NCI-H2171 treated with DMSO at 0.1 percent for 48 hours (cell line): ENCODE measurements around the gene PARVA.

Experiments
- DNase-seq: peaks from one replicate; lab custom pipeline; 2025; lab: John Stamatoyannopoulos, UW

PARVA gene

DNA sequence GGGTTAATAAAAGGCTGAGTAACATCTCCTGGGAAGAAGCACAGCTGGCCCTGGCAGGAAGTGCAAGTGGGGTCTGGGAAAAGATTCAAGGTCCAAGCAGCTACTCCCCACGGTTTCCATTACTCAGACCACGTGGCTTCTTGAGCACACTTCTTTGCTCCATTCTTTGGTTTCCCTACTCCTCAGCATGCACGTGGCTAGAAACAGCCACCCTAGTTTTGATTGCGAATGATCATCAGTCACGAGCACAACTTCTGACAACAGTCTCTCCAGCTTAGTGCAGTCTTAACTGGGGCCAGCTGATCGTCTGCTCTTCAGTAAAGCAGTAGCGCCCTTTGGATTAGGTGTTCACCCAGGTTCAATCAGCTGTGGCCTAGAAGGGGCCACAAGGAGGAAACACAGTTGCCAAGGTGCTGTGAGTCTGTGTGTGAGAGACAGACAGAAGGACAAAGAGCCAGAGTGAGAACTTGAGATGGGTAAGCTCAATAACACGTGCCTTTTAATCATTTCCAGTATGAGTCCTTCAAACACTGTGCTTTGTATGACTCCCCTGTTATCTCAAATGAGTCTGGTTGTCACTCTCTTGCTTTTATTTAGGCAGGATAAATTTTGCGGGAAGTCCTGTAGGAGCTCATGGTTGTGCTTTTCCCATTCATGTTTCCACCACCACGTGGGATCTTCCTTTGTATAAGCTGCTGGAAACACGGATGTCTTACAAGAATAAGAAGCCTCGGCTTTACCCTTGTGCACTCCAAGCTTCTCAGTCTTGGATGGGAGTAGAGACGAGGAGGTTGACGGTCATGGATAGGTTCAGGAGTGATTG is 901 bp upstream of the PARVA start:
- no peak for DNase-seq

DNA sequence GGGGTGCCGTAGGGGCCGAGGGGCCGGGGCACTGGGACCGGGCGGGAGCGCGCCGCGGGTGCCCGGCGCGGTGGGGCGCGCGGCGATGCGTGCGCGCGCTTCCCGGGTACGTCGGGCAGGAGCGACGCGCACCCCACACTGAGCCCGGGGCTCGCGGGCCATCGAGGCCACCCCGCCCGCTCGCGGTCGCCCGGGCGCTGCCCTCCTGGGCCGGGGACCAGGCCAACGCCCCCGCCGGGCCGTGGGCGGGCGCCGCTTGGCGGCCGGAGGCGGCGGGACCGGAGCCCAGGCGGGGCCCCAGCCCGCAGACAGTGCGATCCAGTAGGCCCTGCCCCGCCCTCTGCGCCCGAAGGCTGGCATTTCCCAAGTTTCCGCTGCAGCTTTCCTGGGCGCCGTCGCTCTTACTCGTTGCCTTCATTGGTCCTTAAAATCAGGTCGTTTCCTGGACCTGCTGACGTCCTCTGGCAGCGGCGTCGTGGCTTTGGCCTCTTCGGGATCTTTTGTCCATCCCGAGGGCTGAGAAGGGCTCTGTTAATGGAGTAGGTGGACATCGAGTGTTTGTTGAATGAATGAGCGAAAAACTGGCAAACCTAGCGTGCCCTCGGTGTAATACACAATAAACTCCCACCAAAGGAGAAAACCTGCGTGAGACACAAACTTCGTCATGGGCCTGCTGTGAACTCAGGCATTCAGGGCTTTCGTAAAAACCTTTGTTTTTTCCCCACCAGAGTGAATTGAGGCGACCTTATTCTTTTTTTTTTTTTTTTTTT is 638 bp downstream of the PARVA start:
- no peak for DNase-seq

DNA sequence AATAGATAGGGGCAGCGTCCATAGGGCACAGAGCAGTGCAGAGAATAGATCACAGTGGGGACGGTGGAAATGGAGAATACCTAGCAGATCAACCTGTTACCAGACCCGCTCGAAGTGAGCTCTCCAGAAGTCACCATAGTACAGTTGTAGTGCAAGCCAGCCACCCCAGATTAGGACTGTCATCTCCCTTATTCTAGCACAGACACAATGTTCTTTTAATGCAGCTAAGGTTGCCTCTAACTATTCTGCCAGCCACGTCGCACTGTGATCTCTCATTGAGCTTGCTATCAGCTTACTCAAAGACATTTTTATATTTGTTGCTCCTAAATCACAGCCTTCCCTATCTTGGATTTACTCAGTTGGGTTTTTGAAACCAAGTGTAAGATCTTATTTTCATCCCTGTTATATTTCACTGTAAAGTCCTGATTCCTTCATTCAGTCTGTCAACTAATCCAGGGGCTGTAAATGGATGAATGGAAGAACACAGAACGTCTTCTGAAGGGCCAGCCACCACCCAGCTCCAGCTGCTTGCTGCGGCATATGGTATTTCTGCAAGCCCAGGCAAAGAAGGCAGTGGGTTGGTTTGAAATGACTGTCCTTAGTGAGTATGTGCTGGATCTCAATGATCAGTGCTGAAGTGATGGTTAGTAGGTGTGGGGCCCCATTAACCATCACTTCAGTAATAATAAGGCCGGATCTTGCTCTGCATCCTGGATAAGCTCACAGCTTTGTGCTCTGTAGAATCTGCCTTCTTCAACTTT is 3.4 kb downstream of the PARVA start:
- DNase-seq = peak; percentile 51

- no peak for DNase-seq
These were observed 4.5 kb downstream of the PARVA start for GRCh38 chr11:12381875-12382274.

GRCh38 chr11:12382451-12382850 is 5.1 kb downstream of the PARVA start:
- DNase-seq = no peak

GRCh38 chr11:12386309-12386708 is 8.9 kb downstream of the PARVA start:
- DNase-seq = no peak

DNA sequence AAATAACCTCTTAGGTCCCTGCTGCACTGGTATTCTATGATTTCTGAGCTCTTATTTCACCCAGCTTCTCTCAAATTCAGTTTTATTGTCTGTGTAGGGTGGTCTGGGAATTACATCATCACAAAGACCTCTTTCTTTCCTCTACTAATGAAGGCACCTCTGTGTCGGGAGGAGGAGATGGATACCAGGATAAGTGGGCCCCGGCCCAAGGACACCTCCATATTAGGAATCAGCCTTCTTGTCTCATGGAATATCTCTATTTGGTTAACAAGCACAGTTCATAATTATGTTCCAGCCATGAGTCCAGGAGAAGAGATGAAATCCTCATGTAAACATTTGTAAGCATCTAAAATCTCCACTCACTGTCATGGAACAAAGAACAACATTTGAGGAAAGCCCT is 9.4 kb downstream of the PARVA start:
- no peak for DNase-seq

DNA sequence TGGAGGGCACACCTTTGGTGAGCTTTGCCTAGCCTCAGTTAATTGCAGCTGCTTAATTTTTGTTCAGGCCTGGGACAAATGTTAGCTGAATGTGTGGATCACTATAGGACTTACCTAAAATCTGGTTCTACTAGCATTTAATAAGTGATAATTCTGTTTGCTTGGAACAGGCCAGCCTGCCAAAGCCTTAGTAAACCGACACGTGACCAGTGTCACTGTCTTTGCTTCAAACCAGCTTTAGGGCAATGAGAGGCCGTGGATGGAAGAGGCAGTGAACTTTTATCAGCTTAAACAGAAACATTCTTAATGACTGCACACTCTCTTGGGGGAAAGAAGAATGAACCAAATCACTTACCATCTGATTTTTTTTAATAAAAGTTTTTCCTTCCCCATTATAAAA is 10.8 kb downstream of the PARVA start:
- DNase-seq = no peak

GRCh38 chr11:12388939-12389670 is 11.7 kb downstream of the PARVA start:
- no peak for DNase-seq

DNA sequence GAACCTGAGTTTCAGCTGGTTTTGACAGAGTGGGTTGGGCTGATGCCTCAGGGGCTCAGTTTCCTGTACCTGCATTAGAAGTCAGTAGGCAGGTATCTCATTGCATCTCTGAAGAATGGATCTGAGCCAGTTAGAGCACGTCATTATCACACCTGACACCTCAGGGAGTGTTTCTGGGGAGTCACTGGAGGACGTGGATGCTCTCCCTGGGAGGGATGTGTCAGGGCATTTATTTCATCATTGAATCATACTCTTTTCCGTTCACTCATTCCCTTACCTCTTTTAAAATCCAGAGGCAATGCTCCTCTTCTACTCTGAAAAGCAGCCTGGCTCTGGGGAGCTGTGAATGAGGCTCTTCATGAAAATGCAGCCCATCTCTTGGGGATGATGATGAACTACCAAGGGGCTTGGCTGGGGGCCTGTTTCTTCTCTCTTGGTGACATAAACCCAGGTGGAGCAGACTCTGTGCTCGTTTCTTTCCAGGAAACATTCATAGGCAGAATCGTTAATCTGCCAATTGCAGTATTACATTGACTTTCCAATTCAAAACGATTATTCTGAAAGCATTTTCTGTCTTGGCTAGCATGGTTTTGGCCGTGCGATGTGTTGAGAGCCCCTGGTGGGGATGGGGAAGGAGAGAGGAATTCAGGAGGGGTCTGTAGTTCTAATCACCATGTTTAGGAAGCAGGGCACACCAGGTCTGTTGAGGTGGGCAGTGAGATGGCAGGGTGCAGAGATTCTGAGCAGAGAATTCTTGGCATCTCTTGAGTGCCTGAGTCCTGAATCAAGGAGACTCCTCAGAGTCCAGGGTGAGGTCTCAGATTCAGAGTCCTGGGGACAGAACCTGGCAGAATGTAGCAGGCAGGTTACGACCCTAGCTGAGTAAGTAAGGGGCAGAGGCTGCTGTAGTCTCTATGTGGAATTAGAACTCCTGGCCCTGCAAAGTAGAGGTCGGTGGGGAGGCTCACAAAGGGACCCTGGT is 12.6 kb downstream of the PARVA start:
- DNase-seq = peak; percentile 4

- DNase-seq = peak; percentile 88
These were observed 13.3 kb downstream of the PARVA start for GRCh38 chr11:12390687-12391110.

GRCh38 chr11:12392672-12393071 is 15.3 kb downstream of the PARVA start:
- DNase-seq = no peak

DNA sequence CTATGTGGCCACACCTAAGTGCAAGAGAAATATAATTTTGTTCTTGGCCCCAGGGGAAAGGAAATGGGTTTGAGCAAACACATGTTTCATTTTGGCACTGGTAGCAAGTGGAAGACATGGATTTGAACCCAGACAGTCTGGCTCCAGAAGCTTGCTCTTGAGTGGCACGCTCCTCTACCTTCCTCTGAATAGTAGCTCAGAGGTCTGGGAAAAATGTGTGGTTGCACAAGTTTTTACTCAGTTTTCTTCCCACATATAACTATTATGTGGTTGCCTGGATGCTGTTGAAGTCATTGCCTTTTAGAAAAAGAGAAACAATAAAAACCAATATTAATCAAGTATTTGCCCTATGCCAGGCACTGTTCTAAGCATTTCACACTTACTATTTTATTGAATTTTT is 16.3 kb downstream of the PARVA start:
- DNase-seq = no peak

DNA sequence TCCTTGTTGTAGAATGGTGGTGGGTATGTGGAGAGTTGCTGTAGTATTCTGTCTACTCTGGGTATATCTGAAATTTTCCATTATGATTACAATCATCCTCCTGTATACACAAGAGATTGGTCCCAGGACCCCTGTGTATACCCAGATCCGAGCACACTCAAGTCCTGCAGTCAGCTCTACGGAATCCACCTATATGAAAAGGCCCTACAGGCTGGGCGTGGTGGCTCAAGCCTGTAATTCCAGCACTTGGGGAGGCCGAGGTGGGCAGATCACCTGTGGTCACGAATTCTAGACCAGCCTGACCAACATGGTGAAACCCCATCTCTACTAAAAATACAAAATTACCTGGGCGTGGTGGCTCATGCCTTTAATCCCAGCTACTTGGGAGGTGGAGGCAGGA is 17.2 kb downstream of the PARVA start:
- no peak for DNase-seq

DNA sequence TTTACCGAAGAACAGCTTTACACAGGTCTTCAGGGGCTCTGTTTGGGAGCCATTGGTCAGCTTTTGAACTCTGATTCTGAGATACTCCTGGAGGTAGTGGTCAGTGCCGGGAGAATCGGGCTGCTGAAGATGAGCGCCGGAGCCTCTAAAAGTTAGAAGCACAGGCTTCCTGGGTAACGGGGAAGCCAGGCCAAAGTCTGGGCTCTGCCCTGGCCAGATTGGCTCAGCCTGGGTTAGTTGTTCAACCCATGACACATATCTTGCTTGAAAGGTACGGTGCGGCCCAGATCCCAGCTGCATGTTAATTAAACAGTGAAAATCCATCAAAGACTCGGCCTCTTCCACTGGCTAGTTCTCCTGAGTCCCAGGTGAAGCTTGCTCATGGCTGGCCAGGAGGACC is 18.0 kb downstream of the PARVA start:
- DNase-seq = no peak

DNA sequence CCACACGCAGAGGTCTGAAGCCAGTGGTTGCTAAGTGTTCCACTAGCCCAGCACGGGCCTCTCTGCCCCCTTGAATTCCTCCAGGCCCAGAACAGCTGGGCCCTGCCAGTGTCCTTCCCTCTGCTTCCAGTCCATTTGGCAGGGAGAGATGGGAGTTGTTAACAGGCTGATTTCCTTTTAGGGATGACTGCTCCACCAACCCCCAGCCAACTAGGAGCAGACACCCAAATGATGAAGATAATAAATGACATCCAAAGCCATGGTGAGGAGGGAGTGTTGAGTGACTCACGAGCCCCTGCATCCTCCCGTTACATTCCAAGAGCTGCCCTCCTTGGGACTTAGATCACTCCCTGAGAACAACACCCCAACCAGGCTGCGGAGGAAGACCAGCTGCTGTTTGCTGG is 20.6 kb downstream of the PARVA start:
- DNase-seq = no peak

- no peak for DNase-seq
These were observed 22.0 kb downstream of the PARVA start for GRCh38 chr11:12399355-12399754.

DNA sequence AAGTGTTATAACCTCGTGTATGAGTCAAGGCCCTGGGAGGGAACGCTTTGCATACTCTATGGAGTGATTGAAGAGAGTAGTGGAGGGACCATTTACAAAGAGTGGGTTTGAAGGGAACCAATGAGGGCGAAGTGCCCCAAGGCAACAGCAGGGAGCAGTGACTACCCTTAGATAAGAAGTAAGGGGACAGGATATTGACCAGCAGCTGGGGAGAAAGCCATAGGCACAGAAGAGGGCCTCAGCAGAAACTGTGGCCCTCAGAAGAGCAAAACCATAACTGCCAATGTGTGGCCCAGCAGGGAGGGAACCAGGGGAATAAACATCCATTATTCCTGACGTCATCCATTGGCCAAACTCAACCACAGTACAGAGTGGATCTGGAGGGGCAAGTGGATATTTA is 24.7 kb downstream of the PARVA start:
- DNase-seq = no peak

DNA sequence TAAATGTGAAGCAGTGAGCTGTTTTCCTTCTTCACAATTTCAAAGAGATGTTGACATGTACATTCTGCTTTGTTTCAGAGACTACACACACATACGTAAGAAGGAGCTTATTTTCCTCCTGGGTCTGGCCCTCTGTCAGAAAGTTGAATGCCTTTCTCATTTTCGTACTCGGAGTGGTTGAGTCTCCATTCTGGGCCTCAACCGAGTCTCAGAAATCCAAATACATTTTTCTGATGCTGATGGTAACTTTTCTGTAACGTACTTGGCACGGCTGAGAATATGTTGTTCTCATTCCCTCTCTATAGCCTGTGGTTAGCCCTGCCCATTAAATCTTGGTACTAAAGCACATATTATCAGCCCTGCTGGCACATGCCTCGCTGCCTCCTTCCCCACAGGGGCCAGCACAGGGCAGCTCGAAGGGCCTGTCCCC is 25.3 kb downstream of the PARVA start:
- DNase-seq = no peak

- DNase-seq = no peak
These were observed 26.0 kb downstream of the PARVA start for GRCh38 chr11:12403122-12403996.
